Stimulated activated naive CD8-positive, alpha-beta T cell treated with anti-CD3 and anti-CD28 coated beads, Interleukin-15, Interleukin-2, amounts not matched to agents 100 ng/mL and 50 ng/mL, for 24 hours (primary cell): ENCODE measurements around the gene ATP6V0A4.

Source experiments
- H3K27ac Mint-ChIP-seq: one replicate; pipeline ENCODE4 v1.8.0; 2021; ENCODE audit warnings: mild to moderate bottlenecking, mixed read lengths
- H3K27me3 Mint-ChIP-seq: one replicate; pipeline ENCODE4 v1.8.0; 2021; ENCODE audit warnings: mixed read lengths
- H3K36me3 Mint-ChIP-seq: one replicate; pipeline ENCODE4 v1.8.0; 2021; ENCODE audit warnings: low read depth, mixed read lengths
- H3K4me1 Mint-ChIP-seq: one replicate; pipeline ENCODE4 v1.8.0; 2021; ENCODE audit warnings: low read depth, mixed read lengths
- H3K4me3 Mint-ChIP-seq: one replicate; pipeline ENCODE4 v1.8.0; 2021; ENCODE audit warnings: mild to moderate bottlenecking, mixed read lengths
- H3K9me3 Mint-ChIP-seq: one replicate; pipeline ENCODE4 v1.8.0; 2021; ENCODE audit warnings: mixed read lengths

Gene ATP6V0A4

GRCh38 chr7:138784692-138785091 lies 13.3 kb downstream of the ATP6V0A4 start:
- H3K4me1 Mint-ChIP-seq: no peaks in the 10 kb centered on the region
- peaks cover 10% of the 10 kb centered on the region for H3K9me3 Mint-ChIP-seq
- no peaks in the 10 kb centered on the region for H3K27me3 Mint-ChIP-seq
- no peak overlapping the region for H3K4me3 Mint-ChIP-seq
- peaks cover 4% of the 10 kb centered on the region for H3K36me3 Mint-ChIP-seq
- H3K27ac Mint-ChIP-seq: no peak overlapping the region

- Mint-ChIP-seq H3K36me3 (no peaks in the 10 kb centered on the region), H3K9me3 (peaks cover 5% of the 10 kb centered on the region), H3K4me1 (no peaks in the 10 kb centered on the region), H3K27ac (no peak overlapping the region), H3K27me3 (no peaks in the 10 kb centered on the region), H3K4me3 (no peak overlapping the region)
These were observed 17.0 kb downstream of the ATP6V0A4 start for GRCh38 chr7:138781004-138781403.

- Mint-ChIP-seq H3K27ac (no peak overlapping the region), H3K27me3 (no peaks in the 10 kb centered on the region), H3K9me3 (no peaks in the 10 kb centered on the region), H3K4me3 (no peak overlapping the region), H3K36me3 (no peaks in the 10 kb centered on the region), H3K4me1 (no peaks in the 10 kb centered on the region)
These were observed 21.7 kb downstream of the ATP6V0A4 start for GRCh38 chr7:138776166-138776833.

- Mint-ChIP-seq H3K4me1 (no peaks in the 10 kb centered on the region), H3K9me3 (no peaks in the 10 kb centered on the region), H3K27ac (no peak overlapping the region), H3K36me3 (no peaks in the 10 kb centered on the region), H3K27me3 (no peaks in the 10 kb centered on the region), H3K4me3 (no peak overlapping the region)
These were observed 24.2 kb downstream of the ATP6V0A4 start for GRCh38 chr7:138773817-138774216.

GRCh38 chr7:138773176-138773575 lies 24.8 kb downstream of the ATP6V0A4 start:
- Mint-ChIP-seq H3K4me1 (no peaks in the 10 kb centered on the region), H3K9me3 (no peaks in the 10 kb centered on the region), H3K27me3 (no peaks in the 10 kb centered on the region), H3K4me3 (no peak overlapping the region), H3K27ac (no peak overlapping the region), H3K36me3 (no peaks in the 10 kb centered on the region)

GRCh38 chr7:138770904-138771303 lies 27.1 kb downstream of the ATP6V0A4 start:
- H3K27me3 Mint-ChIP-seq: no peaks in the 10 kb centered on the region
- no peaks in the 10 kb centered on the region for H3K36me3 Mint-ChIP-seq
- no peaks in the 10 kb centered on the region for H3K4me1 Mint-ChIP-seq
- no peak overlapping the region for H3K4me3 Mint-ChIP-seq
- no peak overlapping the region for H3K27ac Mint-ChIP-seq
- H3K9me3 Mint-ChIP-seq: no peaks in the 10 kb centered on the region

GRCh38 chr7:138768241-138768640 lies 29.8 kb downstream of the ATP6V0A4 start:
- Mint-ChIP-seq H3K27ac (no peak overlapping the region), H3K27me3 (no peaks in the 10 kb centered on the region), H3K4me3 (no peak overlapping the region), H3K9me3 (no peaks in the 10 kb centered on the region), H3K4me1 (no peaks in the 10 kb centered on the region), H3K36me3 (no peaks in the 10 kb centered on the region)

GRCh38 chr7:138756591-138757242 lies 41.3 kb downstream of the ATP6V0A4 start:
- Mint-ChIP-seq H3K4me3 (no peak overlapping the region), H3K27ac (no peak overlapping the region), H3K27me3 (no peaks in the 10 kb centered on the region), H3K36me3 (no peaks in the 10 kb centered on the region), H3K9me3 (no peaks in the 10 kb centered on the region), H3K4me1 (peaks cover 40% of the 10 kb centered on the region)

- Mint-ChIP-seq H3K9me3 (no peaks in the 10 kb centered on the region), H3K27me3 (no peaks in the 10 kb centered on the region), H3K27ac (no peak overlapping the region), H3K4me1 (peaks cover 46% of the 10 kb centered on the region), H3K36me3 (no peaks in the 10 kb centered on the region), H3K4me3 (no peak overlapping the region)
These were observed 42.0 kb downstream of the ATP6V0A4 start for GRCh38 chr7:138755842-138756590.

- Mint-ChIP-seq H3K27me3 (no peaks in the 10 kb centered on the region), H3K27ac (no peak overlapping the region), H3K4me3 (no peak overlapping the region), H3K36me3 (no peaks in the 10 kb centered on the region), H3K4me1 (peaks cover 46% of the 10 kb centered on the region), H3K9me3 (no peaks in the 10 kb centered on the region)
These were observed 42.7 kb downstream of the ATP6V0A4 start for GRCh38 chr7:138755331-138755747.

GRCh38 chr7:138753610-138754009 lies 44.4 kb downstream of the ATP6V0A4 start:
- H3K36me3 Mint-ChIP-seq: no peaks in the 10 kb centered on the region
- H3K4me3 Mint-ChIP-seq: no peak overlapping the region
- no peaks in the 10 kb centered on the region for H3K9me3 Mint-ChIP-seq
- H3K27me3 Mint-ChIP-seq: no peaks in the 10 kb centered on the region
- H3K4me1 Mint-ChIP-seq: peaks cover 46% of the 10 kb centered on the region
- no peak overlapping the region for H3K27ac Mint-ChIP-seq

- Mint-ChIP-seq H3K4me3 (no peak overlapping the region), H3K27ac (peak overlapping the region; percentile 72), H3K9me3 (no peaks in the 10 kb centered on the region), H3K36me3 (no peaks in the 10 kb centered on the region), H3K27me3 (no peaks in the 10 kb centered on the region), H3K4me1 (peaks cover 45% of the 10 kb centered on the region)
These were observed 44.9 kb downstream of the ATP6V0A4 start for GRCh38 chr7:138753150-138753518.

GRCh38 chr7:138752518-138753149 lies 45.4 kb downstream of the ATP6V0A4 start:
- Mint-ChIP-seq H3K27ac (peak overlapping the region; percentile 72), H3K36me3 (no peaks in the 10 kb centered on the region), H3K9me3 (no peaks in the 10 kb centered on the region), H3K4me1 (peaks cover 40% of the 10 kb centered on the region), H3K4me3 (no peak overlapping the region), H3K27me3 (no peaks in the 10 kb centered on the region)

- Mint-ChIP-seq H3K27ac (no peak overlapping the region), H3K4me1 (peaks cover 28% of the 10 kb centered on the region), H3K27me3 (no peaks in the 10 kb centered on the region), H3K9me3 (no peaks in the 10 kb centered on the region), H3K4me3 (no peak overlapping the region), H3K36me3 (no peaks in the 10 kb centered on the region)
These were observed 47.0 kb downstream of the ATP6V0A4 start for GRCh38 chr7:138750901-138751464.

- peaks cover 28% of the 10 kb centered on the region for H3K4me1 Mint-ChIP-seq
- H3K9me3 Mint-ChIP-seq: no peaks in the 10 kb centered on the region
- no peaks in the 10 kb centered on the region for H3K27me3 Mint-ChIP-seq
- H3K4me3 Mint-ChIP-seq: no peak overlapping the region
- no peaks in the 10 kb centered on the region for H3K36me3 Mint-ChIP-seq
- no peak overlapping the region for H3K27ac Mint-ChIP-seq
These were observed 47.5 kb downstream of the ATP6V0A4 start for GRCh38 chr7:138750473-138750872.
